Tibial nerve (tissue), 3 donors: ENCODE data around the gene ZNF692.

Source experiments
- CTCF ChIP-seq, 5 experiments: fragments of 200-600 bp in 3 of 5; fragments of 450-650 bp in 2 of 5; sonication (generic) in 3 of 5; IDR thresholded peaks; one replicate each; pipeline ENCODE4 v1.5.1; 2016 to 2019; ENCODE audit warnings: antibody characterized with exemption in 5 of 5, mild to moderate bottlenecking in 3 of 5, moderate library complexity in 2 of 5
- POLR2A ChIP-seq, 2 donors: fragments of 450-650 bp; IDR thresholded peaks; one replicate each; pipeline ENCODE4 v1.6.1; 2017; ENCODE audit warnings: antibody characterized with exemption in 2 of 2, mild to moderate bottlenecking in 2 of 2, moderate library complexity in 2 of 2

GRCh38 chr1:248817065-248817464 lies 41.8 kb downstream of the ZNF692 start:
- TF ChIP-seq POLR2A (IDR thresholded peaks at IDR 0.05): no peak
- TF ChIP-seq CTCF (IDR thresholded peaks at IDR 0.05): no peak
